Stimulated activated CD8-positive, alpha-beta memory T cell treated with anti-CD3 and anti-CD28 coated beads, Interleukin-12 subunit alpha, Interleukin-12 subunit beta, amount 100 ng/mL, for 1 hour (primary cell): Measurements from ENCODE around the gene DNAH9.

Source experiments
- DNase-seq: peaks from one replicate; pipeline ENCODE4 v3.0.0-alpha.2; 2020; ENCODE audit warnings: low read depth

The DNAH9 gene

DNA sequence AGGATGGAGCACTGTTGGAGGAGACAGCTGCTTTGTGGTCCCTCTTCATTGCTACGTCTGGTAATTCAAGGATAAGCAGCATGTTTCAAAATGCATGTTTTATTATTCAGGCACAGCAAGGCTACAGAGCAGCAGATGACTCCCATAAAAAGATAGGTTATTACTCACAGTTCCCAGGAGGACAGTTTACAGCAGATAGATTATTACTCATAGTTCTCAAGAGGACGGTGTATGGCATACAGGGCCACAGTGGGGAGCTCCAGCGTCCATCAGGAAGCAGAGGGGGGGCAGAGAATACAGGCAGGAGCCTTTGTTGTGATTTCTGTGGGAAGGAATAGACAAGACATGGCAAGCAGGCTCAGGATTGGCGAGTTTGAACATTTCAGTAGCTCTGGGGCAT is 72.9 kb downstream of the DNAH9 start:
- no peak for DNase-seq

- DNase-seq: no peak
These were observed 84.4 kb downstream of the DNAH9 start for GRCh38 chr17:11682646-11683045.

DNA sequence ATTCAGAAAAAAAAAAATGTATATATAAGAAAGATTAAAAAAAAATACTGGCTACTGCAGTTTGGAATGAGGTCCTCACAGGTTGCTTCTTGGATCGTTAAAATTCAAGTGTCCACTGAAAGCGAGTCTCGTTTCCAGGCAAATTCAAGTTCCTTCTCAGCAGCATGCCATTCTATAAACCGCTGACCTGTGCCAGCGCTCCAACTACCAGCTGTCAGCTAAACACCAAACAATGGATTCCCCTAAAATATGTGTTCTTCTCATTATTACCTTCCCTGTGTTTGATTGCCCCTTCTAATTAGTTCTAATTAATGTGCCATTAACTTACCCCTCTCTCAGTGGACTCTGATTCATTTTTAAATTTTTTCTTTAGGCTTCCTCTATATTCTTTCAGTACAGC is 92.4 kb downstream of the DNAH9 start:
- DNase-seq: no peak

DNA sequence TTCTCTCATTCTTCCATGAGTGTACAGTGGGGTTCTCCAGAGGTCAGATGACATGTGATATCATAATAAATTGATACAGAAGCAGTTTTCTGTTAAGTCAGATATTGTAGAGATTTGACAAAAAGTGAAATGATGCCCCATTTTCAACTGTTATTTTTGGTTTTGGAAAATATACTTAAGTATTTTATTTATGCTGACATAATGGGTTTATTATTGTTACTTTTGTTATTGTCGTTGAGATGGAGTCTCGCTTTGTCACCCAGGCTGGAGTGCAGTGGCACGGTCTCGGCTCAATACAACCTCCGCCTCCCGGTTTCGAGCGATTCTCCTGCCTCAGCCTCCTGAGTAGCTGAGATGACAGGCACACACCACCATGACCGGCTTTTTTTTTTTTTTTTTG is 94.4 kb downstream of the DNAH9 start:
- DNase-seq: no peak

DNA sequence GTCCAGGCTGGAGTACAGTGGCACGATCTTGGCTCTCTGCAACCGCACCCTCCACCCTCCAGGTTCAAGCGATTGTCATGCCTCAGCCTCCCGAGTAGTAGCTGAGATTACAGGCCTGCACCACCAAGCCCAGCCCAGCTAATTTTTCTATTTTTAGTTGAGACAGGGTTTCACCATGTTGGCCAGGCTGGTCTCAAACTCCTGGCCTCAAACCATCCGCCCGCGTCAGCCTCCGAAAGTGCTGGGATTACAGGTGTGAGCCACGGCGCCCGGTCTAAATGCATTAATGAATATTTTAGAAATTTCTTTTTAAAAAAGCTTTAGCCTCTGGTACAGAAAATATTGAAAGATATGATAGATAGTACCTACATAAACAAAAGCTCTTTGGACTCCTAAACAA is 95.0 kb downstream of the DNAH9 start:
- no peak for DNase-seq

DNA sequence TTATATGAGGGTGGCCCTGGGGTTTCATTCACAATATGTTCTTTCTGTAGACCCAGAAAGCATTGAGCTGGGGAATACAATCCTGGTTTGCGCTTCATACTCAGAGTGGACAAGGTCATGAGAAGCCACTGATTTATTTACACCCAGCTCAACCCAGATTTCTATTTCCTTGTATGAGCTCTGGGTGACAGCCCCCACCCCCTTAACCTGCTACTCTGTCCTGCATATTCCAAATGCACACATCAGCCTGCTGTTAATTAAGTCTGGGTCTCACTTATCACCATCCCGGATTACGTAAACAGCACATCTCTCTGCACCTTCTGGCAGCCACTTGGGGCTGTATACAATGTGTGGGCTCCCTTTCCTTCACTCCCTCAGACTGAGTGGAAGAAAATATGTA is 102.4 kb downstream of the DNAH9 start:
- DNase-seq: no peak

- DNase-seq: no peak
These were observed 103.6 kb downstream of the DNAH9 start for GRCh38 chr17:11701911-11702310.

- DNase-seq: no peak
These were observed 105.8 kb downstream of the DNAH9 start for GRCh38 chr17:11704041-11704440.

- no peak for DNase-seq
These were observed 106.8 kb downstream of the DNAH9 start for GRCh38 chr17:11705111-11705510.

DNA sequence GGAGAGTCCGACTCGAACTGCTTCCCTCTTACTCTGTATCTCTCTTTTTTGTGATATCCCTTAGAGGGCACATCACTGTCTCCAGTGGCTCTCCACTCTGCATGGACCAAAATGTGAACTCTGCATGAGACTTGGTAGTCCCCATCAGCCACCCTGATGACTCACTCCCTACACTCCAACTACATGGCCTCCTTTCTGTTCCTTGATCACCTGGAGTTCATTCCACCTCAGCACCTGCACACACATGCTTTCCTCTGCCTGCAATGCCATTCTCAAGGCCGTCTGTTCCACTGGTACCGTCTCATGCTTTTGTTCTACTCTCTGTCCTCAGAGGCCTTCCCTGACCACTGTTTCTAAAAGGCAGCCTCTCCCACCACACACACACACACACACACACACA is 109.3 kb downstream of the DNAH9 start:
- DNase-seq: no peak

- DNase-seq: no peak
These were observed 114.2 kb downstream of the DNAH9 start for GRCh38 chr17:11712456-11712855.

GRCh38 chr17:11719203-11719602 is 120.9 kb downstream of the DNAH9 start:
- no peak for DNase-seq

DNA sequence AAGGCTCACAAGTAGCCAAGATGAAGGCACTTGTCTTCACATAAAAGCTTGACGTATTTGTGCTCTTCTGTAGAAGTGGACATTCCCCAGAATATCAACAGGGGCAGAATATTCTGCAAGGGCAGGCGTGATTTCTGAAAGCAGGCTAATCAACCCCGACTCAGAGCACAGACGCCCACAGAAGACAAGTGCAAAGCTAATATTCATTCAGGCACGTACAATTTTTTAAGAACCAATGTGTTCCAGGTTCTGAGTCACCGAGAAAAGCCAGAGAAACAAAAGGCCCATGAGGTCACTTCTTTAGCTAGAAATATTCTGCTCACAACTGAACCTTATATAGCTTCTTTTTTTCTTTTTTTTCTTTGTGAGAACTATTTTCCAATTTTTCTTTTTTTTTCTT is 121.6 kb downstream of the DNAH9 start:
- DNase-seq: no peak

- no peak for DNase-seq
These were observed 122.5 kb downstream of the DNAH9 start for GRCh38 chr17:11720816-11721215.

- DNase-seq: no peak
These were observed 132.5 kb downstream of the DNAH9 start for GRCh38 chr17:11730747-11731146.

DNA sequence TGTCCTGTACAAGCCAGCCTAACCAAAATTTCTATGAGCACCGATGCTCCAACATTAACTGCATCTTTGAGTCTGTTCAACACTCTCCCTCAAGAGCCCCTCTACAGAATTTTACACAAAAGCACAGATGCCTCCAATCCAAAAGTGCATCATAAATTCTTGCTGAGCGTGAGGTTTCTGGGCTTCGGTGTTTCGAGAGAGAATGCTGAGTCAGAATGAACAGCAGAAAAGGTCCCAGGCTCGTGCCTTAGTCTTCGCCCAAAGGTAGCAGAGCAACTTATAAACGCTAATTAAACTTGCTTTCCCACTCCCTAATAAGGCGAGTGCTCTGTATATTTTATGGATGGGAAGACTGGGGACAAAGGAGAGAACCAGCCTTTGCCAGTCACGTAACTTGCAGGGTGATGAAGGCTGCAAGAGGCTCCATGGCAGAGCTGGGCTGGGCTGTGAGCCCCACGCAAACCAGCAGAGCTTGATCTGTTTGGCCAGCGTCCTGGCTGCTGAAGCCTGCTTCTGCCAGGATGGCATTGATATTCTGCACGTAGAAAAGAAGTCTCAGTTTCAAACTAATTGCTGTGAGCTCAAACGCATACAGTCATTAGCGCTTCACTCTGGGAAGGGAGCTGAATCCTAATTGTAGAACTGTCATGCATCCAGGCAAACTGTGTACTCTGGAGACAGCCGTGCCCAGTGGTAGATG is 138.5 kb downstream of the DNAH9 start:
- no peak for DNase-seq

GRCh38 chr17:11737313-11737679 is 139.0 kb downstream of the DNAH9 start:
- DNase-seq: no peak

GRCh38 chr17:11738151-11738550 is 139.9 kb downstream of the DNAH9 start:
- DNase-seq: no peak

DNA sequence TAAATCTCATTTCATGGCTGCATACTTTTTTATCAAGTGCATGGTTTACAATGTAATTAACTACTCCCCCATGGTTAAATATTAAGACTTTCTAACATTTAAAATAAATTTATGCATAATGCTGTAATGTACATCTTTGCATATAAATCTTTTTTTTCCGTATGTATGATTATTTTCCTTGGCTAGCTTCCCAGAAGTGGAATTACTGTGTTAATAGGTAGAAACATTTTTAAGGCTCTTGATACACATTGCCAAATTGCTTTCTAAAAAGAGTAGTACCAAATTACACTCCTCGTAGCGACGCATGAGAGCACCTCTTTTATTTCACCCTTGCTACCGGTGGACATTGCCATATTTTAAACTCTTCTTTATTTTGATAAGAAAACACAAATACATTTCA is 141.1 kb downstream of the DNAH9 start:
- no peak for DNase-seq

DNA sequence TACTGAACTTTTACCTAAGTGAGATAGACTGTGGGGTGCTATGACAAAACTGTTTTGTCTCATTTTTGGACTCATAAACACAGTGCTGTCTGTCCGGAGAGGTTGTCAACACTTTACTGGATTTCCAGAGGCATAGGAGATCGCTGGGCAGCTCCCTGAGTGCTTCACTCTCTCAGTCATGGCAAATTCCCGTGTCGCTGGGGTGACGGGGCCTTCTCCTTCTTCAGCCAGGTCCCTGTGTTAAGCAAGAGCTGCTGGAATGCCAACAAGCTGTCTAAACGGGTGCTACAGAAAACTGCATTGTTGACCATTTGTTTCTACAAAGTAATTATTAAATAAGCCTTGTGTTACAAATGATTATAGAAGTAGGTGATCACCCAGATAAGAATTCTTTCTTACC is 141.6 kb downstream of the DNAH9 start:
- DNase-seq: no peak

- DNase-seq: no peak
These were observed 144.6 kb downstream of the DNAH9 start for GRCh38 chr17:11742886-11743285.

DNA sequence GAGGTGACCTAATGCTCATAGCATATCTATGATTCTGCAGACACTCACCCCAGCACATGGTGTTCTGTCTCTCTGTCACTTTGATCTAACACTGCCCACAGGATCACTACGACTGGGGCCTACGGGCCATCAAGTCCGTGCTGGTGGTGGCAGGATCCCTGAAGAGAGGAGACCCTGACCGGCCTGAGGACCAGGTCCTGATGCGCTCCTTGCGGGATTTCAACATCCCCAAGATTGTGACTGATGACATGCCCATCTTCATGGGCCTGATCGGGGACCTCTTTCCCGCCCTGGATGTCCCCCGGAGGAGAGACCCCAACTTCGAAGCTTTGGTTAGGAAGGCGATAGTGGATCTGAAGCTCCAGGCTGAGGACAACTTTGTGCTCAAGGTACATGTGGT is 146.4 kb downstream of the DNAH9 start:
- no peak for DNase-seq

DNA sequence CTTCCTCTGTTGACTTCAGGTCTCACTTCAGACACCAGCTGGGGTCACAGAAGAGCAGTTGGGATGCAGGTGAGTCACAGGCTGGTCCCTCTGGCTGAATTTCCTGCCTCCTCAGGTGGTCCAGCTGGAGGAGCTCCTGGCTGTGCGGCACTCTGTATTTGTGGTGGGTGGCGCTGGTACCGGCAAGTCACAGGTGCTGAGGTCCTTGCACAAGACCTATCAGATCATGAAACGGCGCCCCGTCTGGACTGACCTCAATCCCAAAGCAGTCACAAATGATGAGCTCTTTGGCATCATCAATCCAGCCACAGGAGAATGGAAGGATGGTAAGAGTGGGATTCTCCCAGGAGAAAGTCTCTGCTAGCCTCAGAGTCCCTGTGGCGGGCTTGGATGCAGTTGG is 149.2 kb downstream of the DNAH9 start:
- DNase-seq: no peak

- DNase-seq: no peak
These were observed 159.5 kb downstream of the DNAH9 start for GRCh38 chr17:11757815-11758214.

DNA sequence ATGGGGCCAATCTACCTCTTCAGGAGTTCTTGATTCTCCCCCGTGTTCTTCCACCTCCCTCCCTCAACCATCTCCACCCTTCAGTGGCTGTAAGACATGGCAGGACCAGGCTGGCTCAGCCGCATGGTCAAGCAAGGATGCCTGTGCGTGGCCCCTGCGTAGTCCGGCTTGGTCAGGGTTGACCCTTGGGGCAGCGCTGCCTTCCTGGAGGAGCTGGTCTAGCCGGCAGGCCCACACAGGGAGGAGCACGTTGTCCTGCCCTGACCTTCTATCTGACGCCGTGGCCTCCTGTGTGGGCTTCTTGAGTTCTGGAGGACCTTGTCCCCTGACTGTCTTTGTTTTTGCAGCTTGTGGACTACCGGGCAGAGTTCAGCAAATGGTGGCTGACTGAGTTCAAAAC is 169.8 kb downstream of the DNAH9 start:
- no peak for DNase-seq
